Spinal cord (tissue), 10 donors: ENCODE results near the gene HNF4A. TPM values are rescaled to one million over a fixed set of nuclear protein-coding genes. Genes with fewer than 3 reads are reported as not detected.
A peak's percentile ranks its signal among the peaks of the same experiment; 100 is the strongest.

ENCODE experiments used
- DNase-seq, 6 donors: peaks; one replicate each; pipeline versions ENCODE4 v3.0.0 to v3.0.0-alpha.2; 2013 to 2015; ENCODE audit warnings: low spot score in 6 of 6, low read depth in 4 of 6
- H3K27ac ChIP-seq: one replicate; pipeline ENCODE4 v1.5.1; 2013; ENCODE audit warnings: low read depth, low read length, control low read depth
- H3K27me3 ChIP-seq: one replicate; pipeline ENCODE4 v1.6.1; 2013; ENCODE audit warnings: low read length; ENCODE audit not compliant: control insufficient read depth, insufficient read depth
- H3K36me3 ChIP-seq: one replicate; pipeline ENCODE4 v1.6.1; 2013; ENCODE audit warnings: low read length; ENCODE audit not compliant: control insufficient read depth, insufficient read depth
- H3K4me1 ChIP-seq: one replicate; pipeline ENCODE4 v1.6.1; 2013; ENCODE audit warnings: low read length; ENCODE audit not compliant: control insufficient read depth, insufficient read depth
- H3K4me3 ChIP-seq: one replicate; pipeline ENCODE4 v1.5.1; 2013; ENCODE audit warnings: low read depth, low read length, control low read depth
- H3K9me3 ChIP-seq: one replicate; pipeline ENCODE4 v1.6.1; 2013; ENCODE audit warnings: low read length; ENCODE audit not compliant: control insufficient read depth, insufficient read depth
- WGBS: methylation state at CpG from one replicate; pipeline ENCODE4 v1.1.5; 2013; ENCODE audit warnings: missing lambda C conversion rate; ENCODE audit not compliant: insufficient coverage; 5-methylcytosine and 5-hydroxymethylcytosine counted together
- polyA plus RNA-seq, 2 donors: library from polyadenylated mRNA; unstranded; fragments of 120-200 nt; gene quantifications; one replicate each; pipeline ENCODE4 v1.2.1, GENCODE V29; 2013; ENCODE audit not compliant: insufficient read length in 2 of 2
- total RNA-seq, 2 donors: library from RNA; depleted of rRNA in 1 of 2; stranded (reverse); fragments of 120-200 nt in 1 of 2; fragments of >200 nt in 1 of 2; gene quantifications; one replicate each; pipeline versions ENCODE4 v1.2.3 to v1.2.4, GENCODE V29; 2013 to 2014
- donor health status: healthy.

Gene HNF4A
- total and polyA plus RNA-seq, 4 donors = 0.21 to 0.29 (median 0.22) TPM; not detected in 1

- DNase-seq = no peak
- Histone ChIP-seq H3K4me3 (no peak overlapping the region), H3K9me3 (no peaks in the 10 kb centered on the region), H3K4me1 (no peaks in the 10 kb centered on the region), H3K27ac (no peak overlapping the region), H3K36me3 (no peaks in the 10 kb centered on the region), H3K27me3 (no peaks in the 10 kb centered on the region)
- WGBS = 90% methylated on average over 6 of the region's 8 CpGs
These were observed 3.3 kb downstream of the HNF4A start for GRCh38 chr20:44358776-44359175.

DNA sequence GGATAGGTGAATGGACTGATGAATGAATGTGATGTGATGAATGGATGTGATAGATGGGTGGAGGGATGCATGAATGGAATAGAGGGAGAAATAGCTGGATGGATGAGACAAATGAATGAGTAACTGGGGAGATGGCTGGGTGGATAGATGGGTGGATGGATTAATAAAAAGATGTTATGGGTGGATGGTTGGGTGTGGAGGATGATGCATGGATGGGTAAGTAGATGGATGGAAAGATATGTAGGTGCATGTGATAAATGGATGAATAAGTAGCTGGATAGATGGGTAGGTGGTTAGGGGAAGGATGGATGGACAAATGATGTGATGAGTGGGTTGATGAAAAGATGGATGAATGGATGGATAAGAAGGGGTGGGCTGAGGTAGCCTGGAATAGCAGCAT is 4.7 kb downstream of the HNF4A start:
- Histone ChIP-seq H3K4me1 (no peaks in the 10 kb centered on the region), H3K36me3 (no peaks in the 10 kb centered on the region), H3K9me3 (no peaks in the 10 kb centered on the region), H3K27ac (no peak overlapping the region), H3K4me3 (no peak overlapping the region), H3K27me3 (no peaks in the 10 kb centered on the region)
- DNase-seq = no peak

DNA sequence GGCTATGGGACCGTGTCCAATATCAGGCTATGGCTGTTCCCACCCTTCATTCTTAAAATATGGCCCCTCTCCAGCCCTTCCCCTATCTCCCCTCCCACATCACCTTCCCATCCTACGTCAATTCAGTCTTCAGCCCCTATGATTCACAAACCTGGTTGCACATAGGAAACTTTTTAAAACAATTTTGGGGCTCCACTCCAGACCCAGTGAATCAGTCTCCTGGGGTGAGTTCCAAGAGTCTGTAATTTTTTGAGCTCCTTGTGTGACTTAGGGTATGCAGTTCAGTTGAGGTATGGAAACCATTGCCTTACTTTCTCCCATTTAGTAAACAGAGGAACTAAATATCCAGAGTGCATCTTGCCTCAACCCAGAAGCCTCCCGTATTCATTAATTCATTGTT is 5.5 kb downstream of the HNF4A start:
- 89% methylated on average over 2 of the region's 3 CpGs for WGBS
- DNase-seq = no peak
- H3K9me3 ChIP-seq = no peaks in the 10 kb centered on the region
- no peaks in the 10 kb centered on the region for H3K27me3 ChIP-seq
- no peak overlapping the region for H3K27ac ChIP-seq
- no peak overlapping the region for H3K4me3 ChIP-seq
- no peaks in the 10 kb centered on the region for H3K36me3 ChIP-seq
- no peaks in the 10 kb centered on the region for H3K4me1 ChIP-seq

- Histone ChIP-seq H3K9me3 (no peaks in the 10 kb centered on the region), H3K27ac (no peak overlapping the region), H3K27me3 (no peaks in the 10 kb centered on the region), H3K4me3 (no peak overlapping the region), H3K4me1 (no peaks in the 10 kb centered on the region), H3K36me3 (no peaks in the 10 kb centered on the region)
- no peak for DNase-seq
- WGBS = no CpG with 5 or more reads among the region's 4 CpGs
These were observed 7.0 kb downstream of the HNF4A start for GRCh38 chr20:44362466-44362940.

- no peak overlapping the region for H3K27ac ChIP-seq
- whole genome bisulfite sequencing = 100% methylated on average over 1 of the region's 4 CpGs
- no peaks in the 10 kb centered on the region for H3K9me3 ChIP-seq
- no peak for DNase-seq
- no peaks in the 10 kb centered on the region for H3K27me3 ChIP-seq
- no peaks in the 10 kb centered on the region for H3K36me3 ChIP-seq
- no peak overlapping the region for H3K4me3 ChIP-seq
- no peaks in the 10 kb centered on the region for H3K4me1 ChIP-seq
These were observed 8.6 kb downstream of the HNF4A start for GRCh38 chr20:44364068-44364467.

DNA sequence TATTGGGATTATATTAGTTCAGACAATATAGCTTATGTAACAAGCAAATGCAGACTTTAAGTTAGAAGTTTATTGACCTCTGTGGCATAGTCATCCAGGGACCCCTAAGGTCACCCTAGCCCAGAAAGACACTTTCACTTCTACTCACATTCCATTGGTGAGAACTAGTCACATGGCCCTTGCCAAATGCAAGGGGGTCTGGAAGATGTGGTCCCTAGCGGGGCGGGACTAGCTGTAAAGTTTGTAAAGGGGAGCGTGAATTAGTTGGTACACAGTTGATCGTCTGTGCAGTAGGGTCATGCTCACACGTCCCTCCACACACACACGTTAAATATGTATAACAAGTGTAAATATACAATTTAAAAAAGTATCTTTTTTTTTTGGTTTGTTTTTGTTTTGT is 9.3 kb downstream of the HNF4A start:
- no peaks in the 10 kb centered on the region for H3K4me1 ChIP-seq
- DNase-seq = no peak
- no peaks in the 10 kb centered on the region for H3K36me3 ChIP-seq
- no peak overlapping the region for H3K4me3 ChIP-seq
- no CpG with 5 or more reads among the region's 6 CpGs for WGBS
- no peaks in the 10 kb centered on the region for H3K27me3 ChIP-seq
- H3K9me3 ChIP-seq = no peaks in the 10 kb centered on the region
- H3K27ac ChIP-seq = no peak overlapping the region

- WGBS = no CpG with 5 or more reads among the region's 6 CpGs
- Histone ChIP-seq H3K36me3 (no peaks in the 10 kb centered on the region), H3K9me3 (no peaks in the 10 kb centered on the region), H3K27ac (no peak overlapping the region), H3K27me3 (no peaks in the 10 kb centered on the region), H3K4me3 (no peak overlapping the region), H3K4me1 (no peaks in the 10 kb centered on the region)
- DNase-seq = no peak
These were observed 12.2 kb downstream of the HNF4A start for GRCh38 chr20:44367746-44368145.

GRCh38 chr20:44370639-44371218 is 15.2 kb downstream of the HNF4A start:
- Histone ChIP-seq H3K4me3 (no peak overlapping the region), H3K36me3 (no peaks in the 10 kb centered on the region), H3K27me3 (no peaks in the 10 kb centered on the region), H3K27ac (no peak overlapping the region), H3K4me1 (no peaks in the 10 kb centered on the region), H3K9me3 (no peaks in the 10 kb centered on the region)
- DNase-seq = no peak
- whole genome bisulfite sequencing = 73% methylated on average over 7 of the region's 9 CpGs

DNA sequence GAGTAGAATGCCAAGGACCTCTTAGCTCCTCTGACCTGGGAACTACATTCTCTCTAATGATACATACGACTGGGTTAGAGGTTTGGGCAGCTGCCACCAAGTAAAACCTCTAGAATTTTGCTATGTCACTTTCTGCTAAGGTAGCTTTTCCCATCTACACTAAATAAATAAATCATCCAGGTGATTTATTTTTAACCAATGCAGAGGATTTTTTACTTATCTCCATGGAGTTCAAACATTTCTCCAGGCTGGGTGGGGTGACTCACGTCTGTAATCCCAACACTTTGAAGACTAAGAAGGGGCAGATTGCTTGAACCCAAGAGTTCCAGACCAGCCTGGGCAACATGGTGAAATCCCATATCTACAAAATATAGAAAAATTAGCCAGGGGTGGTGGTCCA is 27.1 kb downstream of the HNF4A start:
- Histone ChIP-seq H3K27me3 (no peaks in the 10 kb centered on the region), H3K27ac (no peak overlapping the region), H3K4me1 (no peaks in the 10 kb centered on the region), H3K36me3 (no peaks in the 10 kb centered on the region), H3K4me3 (no peak overlapping the region), H3K9me3 (no peaks in the 10 kb centered on the region)
- no peak for DNase-seq
- no CpG with 5 or more reads among the region's 2 CpGs for WGBS

DNA sequence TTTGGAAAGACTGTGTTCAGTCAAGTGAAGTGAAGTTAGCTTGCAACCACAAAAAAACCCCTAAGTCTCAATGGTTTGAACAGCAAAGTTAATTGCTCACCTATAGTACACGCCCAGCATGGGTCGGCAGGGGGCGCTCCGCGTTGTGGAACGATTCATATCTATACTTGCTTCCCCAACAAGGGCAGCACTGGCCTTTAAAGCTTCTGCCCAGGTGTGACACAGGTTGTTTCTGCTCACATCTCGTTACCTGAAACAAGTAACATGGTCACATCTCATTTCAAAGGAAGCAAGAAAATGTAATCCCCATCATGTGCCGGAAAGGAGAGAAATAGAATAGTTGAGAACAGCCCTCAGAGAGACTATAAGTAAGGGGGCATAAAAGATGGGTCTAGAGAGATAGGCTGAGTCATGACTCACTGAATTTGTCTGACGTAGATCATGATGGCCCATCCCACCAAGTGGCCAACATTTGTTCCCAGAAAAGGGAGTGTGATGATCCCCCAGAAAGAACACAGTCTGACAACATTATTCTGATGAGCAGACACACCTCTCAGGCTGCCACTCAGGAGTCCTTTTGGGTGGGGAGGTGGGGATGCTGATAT is 29.0 kb downstream of the HNF4A start:
- no peaks in the 10 kb centered on the region for H3K9me3 ChIP-seq
- H3K4me3 ChIP-seq = no peak overlapping the region
- no CpG with 5 or more reads among the region's 9 CpGs for WGBS
- H3K36me3 ChIP-seq = no peaks in the 10 kb centered on the region
- no peak overlapping the region for H3K27ac ChIP-seq
- DNase-seq = peak in 5 of 6 donors; percentile 10 to 79 (median 22)
- H3K4me1 ChIP-seq = no peaks in the 10 kb centered on the region
- peaks cover 10% of the 10 kb centered on the region for H3K27me3 ChIP-seq
